GM12892 (cell line): Measurements from ENCODE around the gene DDR1.

Source experiments
- POLR2A ChIP-seq: IDR thresholded peaks from 2 replicates; pipeline ENCODE4 v1.6.1; 2011; ENCODE audit warnings: low read depth, low read length, control low read depth
- POLR2AphosphoS5 ChIP-seq: IDR thresholded peaks from 2 replicates; pipeline ENCODE4 v1.6.1; 2011; ENCODE audit warnings: low read depth, low read length, control low read depth
- TAF1 ChIP-seq: IDR thresholded peaks from 2 replicates; pipeline ENCODE4 v1.6.1; 2011; ENCODE audit warnings: low read depth, mild to moderate bottlenecking, control low read depth, low read length, borderline replicate concordance

- TF ChIP-seq TAF1 (no peak), POLR2A (no peak), POLR2AphosphoS5 (no peak)
Observed at GRCh38 chr6:30894381-30894780, 10.1 kb downstream of the DDR1 start.
